ENCODE measurements around the gene GLCCI1. TPM values are rescaled to one million over a fixed set of nuclear protein-coding genes. Genes with fewer than 3 reads are reported as not detected.

GLCCI1 gene
- total and polyA plus RNA-seq, 10 of the 15 experiments (the other 5 are each of a cell fraction or from before 2014, with no cell fraction given), result 12.6 to 92.0 (median 27.6) TPM

GRCh38 chr7:7970531-7971307 is 2.1 kb downstream of the GLCCI1 start:
- BruUV-seq (replicated peaks), result TSS peak; percentile 60
- H3K36me3 ChIP-seq (ENCODE audit: control insufficient read depth in 2 of 2, insufficient read depth in 2 of 2, low read length in 1 of 2), result no peaks in the 10 kb centered on the region
- in situ Hi-C loops (cut with MboI), result no loop called here
- ChIA-PET POLR2A (interaction anchor here (0.6 to 2.4 kb wide), 21 partner anchors 9 to 441 kb away, joined by 3 to 9 read pairs (median 4); no protein-coding TSS in a partner anchor), RAD21 (ENCODE audit: unreplicated experiment) (interaction anchor here (0.7 to 9.4 kb wide), 32 partner anchors 9 to 289 kb away, joined by 3 to 86 read pairs (median 6); no protein-coding TSS in a partner anchor), CTCF (interaction anchor here (0.9 to 4.7 kb wide), 11 partner anchors 24 to 289 kb away, joined by 3 to 27 read pairs (median 3); no protein-coding TSS in a partner anchor), SMC1A (ENCODE audit: uncharacterized antibody, unreplicated experiment) (interaction anchor here (0.7 to 7.6 kb wide), 46 partner anchors 9 to 330 kb away, joined by 3 to 42 read pairs (median 4); partner anchors contain the start of gene UMAD1)
- H3K9ac ChIP-seq (ENCODE audit: control insufficient read depth, insufficient read depth, low read length), result peak overlapping the region; percentile 92
- peaks cover 7% of the 10 kb centered on the region for H4K20me1 ChIP-seq (ENCODE audit: control insufficient read depth, insufficient read depth)
- H3K4me1 ChIP-seq (ENCODE audit: control insufficient read depth, insufficient read depth, low read length), result peaks cover 15% of the 10 kb centered on the region
- DNase-seq (ENCODE audit: low read depth, low spot score) (no peak), FAIRE-seq (no peak), ATAC-seq (peak; percentile 2; the same call in 1 of the 3 replicates)
- peak overlapping the region; percentile 95 for H3K27ac ChIP-seq (ENCODE audit: control insufficient read depth, insufficient read depth)
- peak overlapping the region; percentile 94 for H3K4me2 ChIP-seq (ENCODE audit: control insufficient read depth, insufficient read depth)
- no peaks in the 10 kb centered on the region for H3K27me3 ChIP-seq (replicated peaks in 1 of 2; ENCODE audit: control insufficient read depth in 2 of 2, insufficient read depth in 2 of 2, low read length in 1 of 2)
- peak overlapping the region; percentile 73 for H3K4me3 ChIP-seq
- 1% methylated on average over 7 of the region's 7 CpGs for WGBS (ENCODE audit: insufficient coverage, insufficient replicate concordance, low lambda C conversion rate, missing lambda C conversion rate)
- no peak overlapping the region for H2AFZ ChIP-seq (ENCODE audit: control insufficient read depth, low read depth, low read length)
- intact Hi-C loops (cut with micrococcal nuclease; ENCODE audit: unreplicated experiment), result loop anchor here (2.0 to 5.0 kb wide), 4 partner anchors 67 to 330 kb away; partner anchors contain the start of gene UMAD1
- peaks cover 79% of the 10 kb centered on the region for H3K79me2 ChIP-seq (ENCODE audit: control insufficient read depth, insufficient read depth, low read length)
- H3K9me3 ChIP-seq (replicated peaks; ENCODE audit: control insufficient read depth, insufficient read depth, low read length), result no peaks in the 10 kb centered on the region; the same call in 2 of the 3 replicates
- no peak for TF ChIP-seq IKZF1 (conservative IDR thresholded peaks at IDR 0.05)
- TF ChIP-seq, protein P1, sequence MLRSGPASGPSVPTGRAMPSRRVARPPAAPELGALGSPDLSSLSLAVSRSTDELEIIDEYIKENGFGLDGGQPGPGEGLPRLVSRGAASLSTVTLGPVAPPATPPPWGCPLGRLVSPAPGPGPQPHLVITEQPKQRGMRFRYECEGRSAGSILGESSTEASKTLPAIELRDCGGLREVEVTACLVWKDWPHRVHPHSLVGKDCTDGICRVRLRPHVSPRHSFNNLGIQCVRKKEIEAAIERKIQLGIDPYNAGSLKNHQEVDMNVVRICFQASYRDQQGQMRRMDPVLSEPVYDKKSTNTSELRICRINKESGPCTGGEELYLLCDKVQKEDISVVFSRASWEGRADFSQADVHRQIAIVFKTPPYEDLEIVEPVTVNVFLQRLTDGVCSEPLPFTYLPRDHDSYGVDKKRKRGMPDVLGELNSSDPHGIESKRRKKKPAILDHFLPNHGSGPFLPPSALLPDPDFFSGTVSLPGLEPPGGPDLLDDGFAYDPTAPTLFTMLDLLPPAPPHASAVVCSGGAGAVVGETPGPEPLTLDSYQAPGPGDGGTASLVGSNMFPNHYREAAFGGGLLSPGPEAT (IDR thresholded peaks at IDR 0.05; ENCODE audit: low read depth), result peak; percentile 33
- TF ChIP-seq, protein P2, sequence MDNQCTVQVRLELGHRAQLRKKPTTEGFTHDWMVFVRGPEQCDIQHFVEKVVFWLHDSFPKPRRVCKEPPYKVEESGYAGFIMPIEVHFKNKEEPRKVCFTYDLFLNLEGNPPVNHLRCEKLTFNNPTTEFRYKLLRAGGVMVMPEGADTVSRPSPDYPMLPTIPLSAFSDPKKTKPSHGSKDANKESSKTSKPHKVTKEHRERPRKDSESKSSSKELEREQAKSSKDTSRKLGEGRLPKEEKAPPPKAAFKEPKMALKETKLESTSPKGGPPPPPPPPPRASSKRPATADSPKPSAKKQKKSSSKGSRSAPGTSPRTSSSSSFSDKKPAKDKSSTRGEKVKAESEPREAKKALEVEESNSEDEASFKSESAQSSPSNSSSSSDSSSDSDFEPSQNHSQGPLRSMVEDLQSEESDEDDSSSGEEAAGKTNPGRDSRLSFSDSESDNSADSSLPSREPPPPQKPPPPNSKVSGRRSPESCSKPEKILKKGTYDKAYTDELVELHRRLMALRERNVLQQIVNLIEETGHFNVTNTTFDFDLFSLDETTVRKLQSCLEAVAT (IDR thresholded peaks at IDR 0.05), result peak; percentile 72
- TF ChIP-seq, protein P3, sequence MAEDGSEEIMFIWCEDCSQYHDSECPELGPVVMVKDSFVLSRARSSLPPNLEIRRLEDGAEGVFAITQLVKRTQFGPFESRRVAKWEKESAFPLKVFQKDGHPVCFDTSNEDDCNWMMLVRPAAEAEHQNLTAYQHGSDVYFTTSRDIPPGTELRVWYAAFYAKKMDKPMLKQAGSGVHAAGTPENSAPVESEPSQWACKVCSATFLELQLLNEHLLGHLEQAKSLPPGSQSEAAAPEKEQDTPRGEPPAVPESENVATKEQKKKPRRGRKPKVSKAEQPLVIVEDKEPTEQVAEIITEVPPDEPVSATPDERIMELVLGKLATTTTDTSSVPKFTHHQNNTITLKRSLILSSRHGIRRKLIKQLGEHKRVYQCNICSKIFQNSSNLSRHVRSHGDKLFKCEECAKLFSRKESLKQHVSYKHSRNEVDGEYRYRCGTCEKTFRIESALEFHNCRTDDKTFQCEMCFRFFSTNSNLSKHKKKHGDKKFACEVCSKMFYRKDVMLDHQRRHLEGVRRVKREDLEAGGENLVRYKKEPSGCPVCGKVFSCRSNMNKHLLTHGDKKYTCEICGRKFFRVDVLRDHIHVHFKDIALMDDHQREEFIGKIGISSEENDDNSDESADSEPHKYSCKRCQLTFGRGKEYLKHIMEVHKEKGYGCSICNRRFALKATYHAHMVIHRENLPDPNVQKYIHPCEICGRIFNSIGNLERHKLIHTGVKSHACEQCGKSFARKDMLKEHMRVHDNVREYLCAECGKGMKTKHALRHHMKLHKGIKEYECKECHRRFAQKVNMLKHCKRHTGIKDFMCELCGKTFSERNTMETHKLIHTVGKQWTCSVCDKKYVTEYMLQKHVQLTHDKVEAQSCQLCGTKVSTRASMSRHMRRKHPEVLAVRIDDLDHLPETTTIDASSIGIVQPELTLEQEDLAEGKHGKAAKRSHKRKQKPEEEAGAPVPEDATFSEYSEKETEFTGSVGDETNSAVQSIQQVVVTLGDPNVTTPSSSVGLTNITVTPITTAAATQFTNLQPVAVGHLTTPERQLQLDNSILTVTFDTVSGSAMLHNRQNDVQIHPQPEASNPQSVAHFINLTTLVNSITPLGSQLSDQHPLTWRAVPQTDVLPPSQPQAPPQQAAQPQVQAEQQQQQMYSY (CRISPR knock-in tag; IDR thresholded peaks at IDR 0.05), result no peak
- TF ChIP-seq POU2F2 (IDR thresholded peaks at IDR 0.05; ENCODE audit: borderline replicate concordance, low read depth, low read length), result peak; percentile 69; the same call in 1 of the 3 replicates
- TF ChIP-seq POLR2A (IDR thresholded peaks at IDR 0.05; ENCODE audit: low read depth, low read length), result peak; percentile 50; the same call in 1 of the 2 replicates
- 0 out of 2 replicates have a peak, but pooled peaks have one; percentile 18 for TF ChIP-seq NBN (IDR thresholded peaks at IDR 0.05)
- no peak for TF ChIP-seq NR2C1 (IDR thresholded peaks at IDR 0.05)
- peak; percentile 83; the same call in 1 of the 2 replicates for TF ChIP-seq ZNF24 (IDR thresholded peaks at IDR 0.05)
- TF ChIP-seq RELA (IDR thresholded peaks at IDR 0.05; ENCODE audit: borderline replicate concordance, partially characterized antibody), result no peak
- 0 out of 2 replicates have a peak, but pooled peaks have one; percentile 24 for TF ChIP-seq TAF1 (IDR thresholded peaks at IDR 0.05; ENCODE audit: borderline replicate concordance, low read depth, low read length)
- TF ChIP-seq WRNIP1 (IDR thresholded peaks at IDR 0.05; ENCODE audit: borderline replicate concordance, low read depth, low read length), result 0 out of 2 replicates have a peak, but pooled peaks have one; percentile 58
- no peak for TF ChIP-seq SIN3A (IDR thresholded peaks at IDR 0.05; ENCODE audit: low read depth, low read length)
- TF ChIP-seq POLR2AphosphoS2 (IDR thresholded peaks at IDR 0.05; ENCODE audit: low read depth, low read length), result 0 out of 2 replicates have a peak, but pooled peaks have one; percentile 7
- TF ChIP-seq ZNF217 (IDR thresholded peaks at IDR 0.05), result no peak
- 0 out of 2 replicates have a peak, but pooled peaks have one; percentile 1 for TF ChIP-seq RAD21 (IDR thresholded peaks at IDR 0.05; ENCODE audit: insufficient read depth, low read depth, low read length)
- TF ChIP-seq TBL1XR1 (IDR thresholded peaks at IDR 0.05; ENCODE audit: low read depth, low read length), result peak; percentile 28; the same call in 1 of the 2 replicates
